Esophagus (tissue), 2 donors: ENCODE data around the gene HOXB3. TPM values are rescaled to one million over a fixed set of nuclear protein-coding genes. Genes with fewer than 3 reads are reported as not detected.
A peak's percentile ranks its signal among the peaks of the same experiment; 100 is the strongest.

Experiments
- H3K27ac ChIP-seq, 2 donors: one replicate each; pipeline ENCODE4 v1.5.1; 2013; ENCODE audit warnings: low read depth in 2 of 2, mild to moderate bottlenecking in 2 of 2, inconsistent platforms in 1 of 2, low read length in 1 of 2, moderate library complexity in 1 of 2
- H3K27me3 ChIP-seq, 2 donors: one replicate each; pipeline ENCODE4 v1.6.1; 2013; ENCODE audit warnings: low read length in 2 of 2, control low read depth in 1 of 2, mild to moderate bottlenecking in 1 of 2; ENCODE audit not compliant: insufficient read depth in 2 of 2, control insufficient read depth in 1 of 2
- H3K36me3 ChIP-seq, 2 donors: one replicate each; pipeline ENCODE4 v1.6.1; 2013; ENCODE audit warnings: low read length in 1 of 2; ENCODE audit not compliant: control insufficient read depth in 2 of 2, insufficient read depth in 2 of 2
- H3K4me1 ChIP-seq, 2 donors: one replicate each; pipeline ENCODE4 v1.6.1; 2013; ENCODE audit warnings: low read length in 1 of 2; ENCODE audit not compliant: control insufficient read depth in 2 of 2, insufficient read depth in 2 of 2
- H3K4me3 ChIP-seq, 2 donors: one replicate each; pipeline ENCODE4 v1.5.1; 2013; ENCODE audit warnings: low read length in 2 of 2, mild to moderate bottlenecking in 2 of 2, low read depth in 1 of 2, moderate library complexity in 1 of 2
- H3K9me3 ChIP-seq, 2 donors: one replicate each; pipeline ENCODE4 v1.6.1; 2013; ENCODE audit warnings: mild to moderate bottlenecking in 2 of 2, low read depth in 1 of 2, low read length in 1 of 2, moderate library complexity in 1 of 2; ENCODE audit not compliant: control insufficient read depth in 2 of 2, insufficient read depth in 1 of 2
- WGBS, 2 donors: extraction: QIAGEN DNeasy Blood & Tissue Kit; methylation state at CpG; one replicate each; pipeline ENCODE4 v1.1.7; 2013; 5-methylcytosine and 5-hydroxymethylcytosine counted together
- polyA plus RNA-seq, 2 donors: library from polyadenylated mRNA; stranded (reverse); fragments of 200-250 nt; gene quantifications; one replicate each; pipeline ENCODE4 v1.2.3, GENCODE V29; 2013
- donor health status: healthy with polysubstance abuse.
- donor health status: Bipolar disorder and iron deficiency.

The HOXB3 gene
- polyA plus RNA-seq, 2 donors = 6.3 to 12.7 TPM

DNA sequence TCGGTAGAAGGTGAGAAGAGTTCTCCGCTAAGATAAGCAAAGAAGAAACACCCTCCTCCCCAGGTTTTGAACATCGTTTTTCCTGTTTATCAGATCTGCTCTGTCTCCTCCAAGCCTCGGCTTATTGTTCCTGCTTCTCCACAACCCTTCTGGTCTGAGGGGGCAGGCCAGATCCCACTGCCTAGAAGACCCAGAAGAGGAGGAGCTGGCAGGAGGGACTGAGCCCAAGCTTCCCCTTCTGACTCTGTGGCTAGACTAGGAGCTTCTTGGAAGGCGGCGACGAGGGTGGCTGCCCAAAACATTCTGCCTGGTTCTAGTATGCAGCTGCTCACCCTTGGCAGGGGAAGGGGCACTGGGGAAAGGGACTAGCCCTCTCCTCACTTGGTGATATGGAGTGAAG lies 8.7 kb upstream of the HOXB3 start:
- Histone ChIP-seq H3K9me3 (no peaks in the 10 kb centered on the region), H3K4me1 (peaks cover 0 to 9% of the 10 kb centered on the region in 2 donors), H3K27ac (no peak overlapping the region), H3K27me3 (peaks cover 0 to 18% of the 10 kb centered on the region in 2 donors), H3K36me3 (no peaks in the 10 kb centered on the region), H3K4me3 (no peak overlapping the region)
- WGBS, 2 donors = 46 to 58% methylated on average over 7 of the region's 7 CpGs

DNA sequence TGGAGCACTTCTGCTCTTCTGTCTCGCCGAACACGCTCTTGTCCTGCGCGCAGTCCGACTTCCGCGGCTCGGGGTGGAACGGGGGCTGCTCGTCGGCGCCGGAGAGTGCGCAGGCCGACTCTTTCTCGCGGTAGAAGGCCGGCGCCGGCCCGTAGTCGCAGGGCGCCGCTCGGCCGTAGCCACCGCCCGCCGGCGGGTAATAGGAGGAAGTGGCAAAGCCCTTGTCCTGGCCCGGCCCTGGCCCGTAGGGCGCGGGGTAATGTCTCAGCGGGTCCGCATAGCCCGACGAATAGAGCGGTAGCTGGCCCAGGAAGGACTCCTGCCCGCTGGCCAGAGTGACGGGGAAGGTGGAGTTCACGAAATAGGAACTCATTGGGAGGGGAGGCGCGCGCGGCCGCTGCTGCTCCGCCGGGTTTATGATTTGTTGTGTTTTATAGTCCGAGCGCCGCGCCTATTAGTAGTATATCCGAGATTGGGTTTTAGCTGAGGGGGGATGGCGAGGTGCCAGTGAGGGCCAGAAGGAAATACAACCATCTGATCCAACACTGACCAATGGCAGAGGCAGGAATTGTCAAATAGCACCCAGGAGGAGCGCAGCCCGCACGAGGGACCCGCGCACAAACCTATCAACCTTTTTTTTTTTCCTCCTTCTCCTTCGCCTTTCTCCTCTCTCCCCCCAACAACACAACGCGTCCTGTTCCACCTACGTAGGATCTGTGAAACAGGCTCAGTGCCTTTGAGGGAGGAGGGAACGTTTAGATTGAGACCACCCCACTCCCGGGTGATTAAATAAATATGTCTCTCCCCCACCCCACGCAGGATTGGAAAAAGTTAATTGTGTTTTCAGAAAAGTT lies 8.0 kb upstream of the HOXB3 start:
- 2 to 3% methylated on average over 68 of the region's 68 CpGs for WGBS, 2 donors
- H3K27ac ChIP-seq = peak overlapping the region in 1 of 2 donors; percentile 15

GRCh38 chr17:48597528-48597777 lies 7.4 kb upstream of the HOXB3 start:
- H3K9me3 ChIP-seq = no peaks in the 10 kb centered on the region
- peaks cover 0 to 14% of the 10 kb centered on the region in 2 donors for H3K4me1 ChIP-seq
- peak overlapping the region; percentile 36 to 42 for H3K4me3 ChIP-seq
- H3K36me3 ChIP-seq = no peaks in the 10 kb centered on the region
- peaks cover 0 to 21% of the 10 kb centered on the region in 2 donors for H3K27me3 ChIP-seq
- WGBS, 2 donors = 2 to 3% methylated on average over 16 of the region's 16 CpGs
- peak overlapping the region in 1 of 2 donors; percentile 15 for H3K27ac ChIP-seq

More for the DNA sequence above, 8.0 kb upstream of the HOXB3 start:
- Histone ChIP-seq H3K9me3 (no peaks in the 10 kb centered on the region), H3K27me3 (peaks cover 0 to 20% of the 10 kb centered on the region in 2 donors), H3K4me1 (peaks cover 0 to 14% of the 10 kb centered on the region in 2 donors), H3K36me3 (no peaks in the 10 kb centered on the region), H3K4me3 (peak overlapping the region; percentile 36 to 42)

DNA sequence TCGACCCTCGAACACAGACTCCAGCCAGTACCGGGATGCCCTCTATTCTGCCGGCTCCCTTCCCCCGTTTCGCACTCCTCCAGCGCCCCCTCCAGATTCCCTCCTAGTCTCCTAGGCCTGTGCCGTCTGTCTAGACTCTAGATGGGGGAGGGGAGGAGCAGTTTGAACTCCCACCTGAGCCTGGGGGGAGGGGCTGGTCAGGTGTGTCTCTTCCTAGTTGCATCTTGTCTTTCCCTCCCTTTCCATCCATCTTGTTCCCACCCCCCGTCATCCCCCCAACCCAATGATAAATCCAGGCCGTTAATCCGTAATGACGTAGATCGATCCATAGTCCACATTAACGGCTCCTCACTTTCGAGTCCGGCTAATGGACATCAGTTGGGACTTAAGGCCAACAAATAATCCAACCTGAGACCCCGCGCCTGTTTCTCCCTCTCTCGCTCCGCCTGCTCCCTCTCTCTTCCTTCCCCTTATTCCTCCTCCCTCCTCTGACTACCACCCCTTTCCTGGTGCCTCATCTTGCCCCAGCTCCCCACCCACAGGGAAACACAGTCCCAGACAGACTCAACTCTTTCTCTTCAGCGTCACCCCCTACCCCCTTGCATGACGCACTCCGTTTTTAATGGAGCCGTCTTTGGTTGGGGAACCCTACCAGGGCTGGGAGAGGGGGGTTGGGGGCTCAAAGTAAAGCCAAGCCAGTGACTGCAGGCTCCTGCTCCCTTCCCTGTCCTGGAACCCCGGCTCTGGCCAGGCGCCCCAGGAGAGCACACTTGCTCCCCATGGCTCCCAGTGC lies 6.9 kb upstream of the HOXB3 start:
- Histone ChIP-seq H3K27ac (no peak overlapping the region), H3K4me3 (peak overlapping the region; percentile 36 to 42), H3K4me1 (peaks cover 0 to 14% of the 10 kb centered on the region in 2 donors)

GRCh38 chr17:48596000-48596734 lies 6.1 kb upstream of the HOXB3 start:
- peaks cover 0 to 14% of the 10 kb centered on the region in 2 donors for H3K4me1 ChIP-seq
- no peaks in the 10 kb centered on the region for H3K9me3 ChIP-seq
- H3K27ac ChIP-seq = no peak overlapping the region
- WGBS, 2 donors = 20 to 30% methylated on average over 53 to 54 of the region's 54 CpGs
- H3K4me3 ChIP-seq = no peak overlapping the region
- H3K36me3 ChIP-seq = no peaks in the 10 kb centered on the region
- H3K27me3 ChIP-seq = peaks cover 0 to 20% of the 10 kb centered on the region in 2 donors

More for the DNA sequence above, 6.9 kb upstream of the HOXB3 start:
- no peaks in the 10 kb centered on the region for H3K9me3 ChIP-seq
- H3K27me3 ChIP-seq = peaks cover 0 to 24% of the 10 kb centered on the region in 2 donors
- no peaks in the 10 kb centered on the region for H3K36me3 ChIP-seq
- WGBS, 2 donors = 16 to 24% methylated on average over 25 to 26 of the region's 26 CpGs

GRCh38 chr17:48595278-48595999 lies 5.4 kb upstream of the HOXB3 start:
- WGBS, 2 donors = 51 to 77% methylated on average over 25 of the region's 25 CpGs
- H3K36me3 ChIP-seq = no peaks in the 10 kb centered on the region
- H3K9me3 ChIP-seq = no peaks in the 10 kb centered on the region
- peaks cover 0 to 20% of the 10 kb centered on the region in 2 donors for H3K27me3 ChIP-seq
- H3K27ac ChIP-seq = no peak overlapping the region
- H3K4me3 ChIP-seq = no peak overlapping the region
- H3K4me1 ChIP-seq = peaks cover 0 to 14% of the 10 kb centered on the region in 2 donors

GRCh38 chr17:48594538-48595277 lies 4.7 kb upstream of the HOXB3 start:
- H3K4me3 ChIP-seq = no peak overlapping the region
- WGBS, 2 donors = 54 to 75% methylated on average over 25 of the region's 25 CpGs
- no peaks in the 10 kb centered on the region for H3K9me3 ChIP-seq
- H3K36me3 ChIP-seq = no peaks in the 10 kb centered on the region
- no peak overlapping the region for H3K27ac ChIP-seq
- peaks cover 0 to 14% of the 10 kb centered on the region in 2 donors for H3K4me1 ChIP-seq
- peaks cover 0 to 18% of the 10 kb centered on the region in 2 donors for H3K27me3 ChIP-seq

- peak overlapping the region in 1 of 2 donors; percentile 1 for H3K4me3 ChIP-seq
These were observed 3.9 kb upstream of the HOXB3 start for GRCh38 chr17:48593840-48594537.

More at GRCh38 chr17:48593840-48594537, 3.9 kb upstream of the HOXB3 start:
- Histone ChIP-seq H3K4me1 (peaks cover 0 to 14% of the 10 kb centered on the region in 2 donors), H3K9me3 (no peaks in the 10 kb centered on the region), H3K36me3 (no peaks in the 10 kb centered on the region), H3K27ac (no peak overlapping the region), H3K27me3 (peaks cover 0 to 18% of the 10 kb centered on the region in 2 donors)
- WGBS, 2 donors = 14 to 17% methylated on average over 37 of the region's 37 CpGs
